GM23248 (cell line): Measurements from ENCODE around the gene FAM171A1. TPM values are rescaled to one million over a fixed set of nuclear protein-coding genes. Genes with fewer than 3 reads are reported as not detected.

Experiments used
- DNase-seq: peaks from one replicate; pipeline ENCODE4 v3.0.0-alpha.2; 2015
- H2AFZ ChIP-seq: fragments of 200-600 bp; sonication (generic); 2 replicates; pipeline ENCODE4 v1.6.1; 2016; ENCODE audit warnings: antibody characterized with exemption
- H3F3A ChIP-seq: fragments of 200-600 bp; sonication (generic); 2 replicates; pipeline ENCODE4 v1.6.1; 2016; ENCODE audit warnings: mild to moderate bottlenecking, antibody characterized with exemption, mixed run types; ENCODE audit not compliant: insufficient read depth
- H3K27ac ChIP-seq: fragments of 200-600 bp; sonication (generic); 2 replicates; pipeline ENCODE4 v1.5.1; 2016; ENCODE audit warnings: mild to moderate bottlenecking
- H3K27me3 ChIP-seq: fragments of 200-600 bp; sonication (generic); replicated peaks from 2 replicates; pipeline ENCODE4 v1.6.1; 2016; ENCODE audit warnings: mild to moderate bottlenecking; ENCODE audit not compliant: insufficient read depth
- H3K36me3 ChIP-seq: fragments of 200-600 bp; sonication (generic); 2 replicates; pipeline ENCODE4 v1.6.1; 2016; ENCODE audit warnings: low read depth, mild to moderate bottlenecking
- H3K4me1 ChIP-seq: fragments of 200-600 bp; sonication (generic); 2 replicates; pipeline ENCODE4 v1.6.1; 2016; ENCODE audit warnings: mild to moderate bottlenecking; ENCODE audit not compliant: insufficient read depth
- H3K4me2 ChIP-seq: fragments of 200-600 bp; sonication (generic); one replicate; pipeline ENCODE4 v1.6.1; 2016; ENCODE audit warnings: mild to moderate bottlenecking; ENCODE audit not compliant: unreplicated experiment
- H3K4me3 ChIP-seq: fragments of 200-600 bp; sonication (generic); 2 replicates; pipeline ENCODE4 v1.5.1; 2016; ENCODE audit warnings: mild to moderate bottlenecking
- H3K79me2 ChIP-seq: fragments of 200-600 bp; sonication (generic); 2 replicates; pipeline ENCODE4 v1.6.1; 2016; ENCODE audit warnings: mild to moderate bottlenecking; ENCODE audit not compliant: insufficient read depth
- H3K9ac ChIP-seq: fragments of 200-600 bp; sonication (generic); 2 replicates; pipeline ENCODE4 v1.6.1; 2016; ENCODE audit warnings: mild to moderate bottlenecking
- H3K9me2 ChIP-seq: fragments of 200-600 bp; sonication (generic); 2 replicates; pipeline ENCODE4 v1.6.1; 2016; ENCODE audit warnings: mixed run types, mild to moderate bottlenecking, moderate library complexity; ENCODE audit not compliant: insufficient read depth
- H3K9me3 ChIP-seq: fragments of 200-600 bp; sonication (generic); one replicate; pipeline ENCODE4 v1.6.1; 2017; ENCODE audit warnings: low read depth
- H4K20me1 ChIP-seq: fragments of 200-600 bp; sonication (generic); 2 replicates; pipeline ENCODE4 v1.6.0; 2016; ENCODE audit not compliant: insufficient read depth
- EZH2 ChIP-seq: fragments of 200-600 bp; sonication (generic); IDR thresholded peaks from 2 replicates; pipeline ENCODE4 v1.6.1; 2018; ENCODE audit warnings: antibody characterized with exemption, mild to moderate bottlenecking; ENCODE audit not compliant: insufficient read depth, poor library complexity, severe bottlenecking
- EZH2phosphoT487 ChIP-seq: fragments of 200-600 bp; sonication (generic); IDR thresholded peaks from 2 replicates; pipeline ENCODE4 v1.6.1; 2018; ENCODE audit warnings: antibody characterized with exemption, moderate library complexity, mild to moderate bottlenecking, low read depth; ENCODE audit not compliant: insufficient read depth
- WGBS, 2 experiments: methylation state at CpG; one replicate each; pipeline ENCODE4 v1.1.6; 2015 to 2017; ENCODE audit warnings: low lambda C conversion rate in 2 of 2, low coverage in 1 of 2; ENCODE audit errors: missing lambda C conversion rate in 2 of 2; 5-methylcytosine and 5-hydroxymethylcytosine counted together
- in situ Hi-C: fragments of 300-500 bp; cut with MboI; formaldehyde crosslinking; loops from 2 replicates; pipeline ENCODE4 v1.15.0; 2020
- polyA plus RNA-seq: library from polyadenylated mRNA; unstranded; fragments of >200 nt; fragmentation: Nextera tagmentation; extraction: Ambion mirVana; gene quantifications from 2 replicates; pipeline ENCODE4 v1.2.1, GENCODE V29; 2016
- total RNA-seq: library from RNA; depleted of rRNA; stranded (reverse); fragments of >200 nt; shearing (Covaris generic); gene quantifications from 2 replicates; pipeline ENCODE4 v1.2.3, GENCODE V29; 2014

The FAM171A1 gene
- total and polyA plus RNA-seq, 2 experiments from 2014 or later, result 11.2 to 25.2 TPM

- no peaks in the 10 kb centered on the region for H3K36me3 ChIP-seq
- 93 to 96% methylated on average over 6 of the region's 6 CpGs for WGBS, 2 experiments
Measured at GRCh38 chr10:15216700-15217099, 154.4 kb downstream of the FAM171A1 start.

GRCh38 chr10:15214237-15214636 lies 156.9 kb downstream of the FAM171A1 start:
- WGBS, 2 experiments, result 93 to 94% methylated on average over 17 of the region's 17 CpGs
- no peak for DNase-seq

More at GRCh38 chr10:15216700-15217099, 154.4 kb downstream of the FAM171A1 start:
- no peak overlapping the region for H3K27ac ChIP-seq
- no peak overlapping the region for H3K4me2 ChIP-seq
- no peaks in the 10 kb centered on the region for H3K27me3 ChIP-seq
- H3K4me1 ChIP-seq, result peaks cover 7% of the 10 kb centered on the region
- no peaks in the 10 kb centered on the region for H3K9me3 ChIP-seq
- TF ChIP-seq EZH2phosphoT487, result no peak
- TF ChIP-seq EZH2, result no peak
- no peaks in the 10 kb centered on the region for H4K20me1 ChIP-seq
- no peaks in the 10 kb centered on the region for H3K79me2 ChIP-seq
- no peak for DNase-seq
- in situ Hi-C loops, result no loop called here
- H3K9ac ChIP-seq, result no peak overlapping the region
- H3K4me3 ChIP-seq, result no peak overlapping the region
- H3F3A ChIP-seq, result peaks cover 11% of the 10 kb centered on the region
- H3K9me2 ChIP-seq, result no peaks in the 10 kb centered on the region
- no peak overlapping the region for H2AFZ ChIP-seq

GRCh38 chr10:15213461-15213861 lies 157.6 kb downstream of the FAM171A1 start:
- H3K4me3 ChIP-seq, result no peak overlapping the region
- H3K27ac ChIP-seq, result no peak overlapping the region
- H3K4me1 ChIP-seq, result peaks cover 15% of the 10 kb centered on the region
- H3F3A ChIP-seq, result peaks cover 21% of the 10 kb centered on the region
- WGBS, 2 experiments, result 92% methylated on average over 18 of the region's 18 CpGs
- H4K20me1 ChIP-seq, result no peaks in the 10 kb centered on the region
- no peak overlapping the region for H2AFZ ChIP-seq
- H3K9me2 ChIP-seq, result no peaks in the 10 kb centered on the region
- no peaks in the 10 kb centered on the region for H3K36me3 ChIP-seq
- H3K27me3 ChIP-seq, result no peaks in the 10 kb centered on the region
- H3K9me3 ChIP-seq, result no peaks in the 10 kb centered on the region
- no peak overlapping the region for H3K9ac ChIP-seq
- no peaks in the 10 kb centered on the region for H3K79me2 ChIP-seq
- TF ChIP-seq EZH2phosphoT487 (no peak), EZH2 (no peak)
- in situ Hi-C loops, result no loop called here
- DNase-seq, result no peak
- no peak overlapping the region for H3K4me2 ChIP-seq

More at GRCh38 chr10:15214237-15214636, 156.9 kb downstream of the FAM171A1 start:
- H3K79me2 ChIP-seq, result no peaks in the 10 kb centered on the region
- no peaks in the 10 kb centered on the region for H4K20me1 ChIP-seq
- peaks cover 21% of the 10 kb centered on the region for H3F3A ChIP-seq
- H3K4me1 ChIP-seq, result peaks cover 15% of the 10 kb centered on the region
- H2AFZ ChIP-seq, result no peak overlapping the region
- H3K9me2 ChIP-seq, result no peaks in the 10 kb centered on the region
- no peak overlapping the region for H3K4me3 ChIP-seq
- in situ Hi-C loops, result no loop called here
- no peak overlapping the region for H3K9ac ChIP-seq
- no peak for TF ChIP-seq EZH2phosphoT487
- TF ChIP-seq EZH2, result no peak
- no peaks in the 10 kb centered on the region for H3K27me3 ChIP-seq
- no peak overlapping the region for H3K4me2 ChIP-seq
- no peaks in the 10 kb centered on the region for H3K9me3 ChIP-seq
- no peak overlapping the region for H3K27ac ChIP-seq
- H3K36me3 ChIP-seq, result no peaks in the 10 kb centered on the region

- no peaks in the 10 kb centered on the region for H3K9me2 ChIP-seq
- H3K36me3 ChIP-seq, result no peaks in the 10 kb centered on the region
- peak overlapping the region; percentile 48; the same call in 1 of the 2 replicates for H2AFZ ChIP-seq
- H3K4me3 ChIP-seq, result no peak overlapping the region; the same call in 1 of the 2 replicates
- H3K4me2 ChIP-seq, result peak overlapping the region; percentile 70
- peak; percentile 91 for DNase-seq
- H3K27ac ChIP-seq, result peak overlapping the region; percentile 82
- TF ChIP-seq EZH2phosphoT487 (no peak), EZH2 (no peak)
- peaks cover 21% of the 10 kb centered on the region for H3F3A ChIP-seq
- no peaks in the 10 kb centered on the region for H3K9me3 ChIP-seq
- peak overlapping the region; percentile 30 for H3K9ac ChIP-seq
- no peaks in the 10 kb centered on the region for H3K79me2 ChIP-seq
- WGBS, 2 experiments, result 40 to 42% methylated on average over 6 of the region's 6 CpGs
- H3K27me3 ChIP-seq, result no peaks in the 10 kb centered on the region
- H3K4me1 ChIP-seq, result peaks cover 15% of the 10 kb centered on the region
- in situ Hi-C loops, result no loop called here
- no peaks in the 10 kb centered on the region for H4K20me1 ChIP-seq
Measured at GRCh38 chr10:15211464-15211979, 159.6 kb downstream of the FAM171A1 start.
